Ishikawa (cell line): ENCODE results near the gene DDX42.

Experiments
- CEBPB ChIP-seq: IDR thresholded peaks from 2 replicates; pipeline ENCODE4 v1.6.1; 2012
- CREB1 ChIP-seq: IDR thresholded peaks from 2 replicates; pipeline ENCODE4 v1.6.1; 2012; ENCODE audit warnings: low read depth
- EP300 ChIP-seq: IDR thresholded peaks from 2 replicates; pipeline ENCODE4 v1.6.1; 2012; ENCODE audit warnings: borderline replicate concordance
- RAD21 ChIP-seq: IDR thresholded peaks from 2 replicates; pipeline ENCODE4 v1.6.1; 2012; ENCODE audit warnings: low read depth
- TAF1 ChIP-seq: IDR thresholded peaks from 2 replicates; pipeline ENCODE4 v1.6.1; 2012; ENCODE audit warnings: low read depth, mild to moderate bottlenecking
- TCF12 ChIP-seq: IDR thresholded peaks from 2 replicates; pipeline ENCODE4 v1.6.1; 2012; ENCODE audit warnings: low read depth
- YY1 ChIP-seq: IDR thresholded peaks from 2 replicates; pipeline ENCODE4 v1.6.1; 2012; ENCODE audit warnings: low read depth
- TF ChIP-seq, protein P1 (sequence below): IDR thresholded peaks from 2 replicates; pipeline ENCODE4 v1.6.1; 2012; ENCODE audit warnings: low read depth, mild to moderate bottlenecking
- TF ChIP-seq, protein P2 (sequence below): IDR thresholded peaks from 2 replicates; pipeline ENCODE4 v1.6.1; 2012
- TF ChIP-seq, protein P3 (sequence below): IDR thresholded peaks from 2 replicates; pipeline ENCODE4 v1.6.1; 2012

DNA sequence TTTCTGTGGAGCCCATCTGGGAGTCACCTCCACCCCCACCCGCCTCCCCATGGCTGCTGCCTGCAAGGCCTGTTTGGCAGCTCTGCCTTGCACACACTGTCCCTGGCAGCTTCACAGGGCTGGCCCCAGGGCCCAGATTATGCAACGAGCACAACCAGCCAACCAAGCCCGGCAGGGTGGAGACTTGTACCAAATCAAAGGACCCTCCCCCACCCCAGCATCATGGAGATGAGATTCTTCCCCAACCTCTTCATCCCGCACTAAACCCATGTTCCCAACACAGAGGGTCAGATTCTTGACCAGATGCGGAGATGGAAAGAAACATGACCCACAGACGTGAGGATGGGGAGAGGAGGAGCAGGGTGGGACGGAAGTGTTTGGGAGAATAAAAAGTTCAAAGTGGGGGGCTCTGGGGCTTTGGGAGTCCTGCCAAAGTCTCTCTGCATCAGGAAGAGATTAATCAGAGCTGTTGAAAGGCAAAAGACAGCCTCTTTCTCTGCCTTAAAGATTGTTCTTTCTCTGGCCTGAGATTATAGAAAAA lies 64.7 kb downstream of the DDX42 start:
- TF ChIP-seq CREB1 (no peak), TCF12 (no peak), YY1 (no peak), TAF1 (no peak), EP300 (no peak), RAD21 (no peak), CEBPB (0 out of 2 replicates have a peak, but pooled peaks have one; percentile 15)
- TF ChIP-seq, protein P1, sequence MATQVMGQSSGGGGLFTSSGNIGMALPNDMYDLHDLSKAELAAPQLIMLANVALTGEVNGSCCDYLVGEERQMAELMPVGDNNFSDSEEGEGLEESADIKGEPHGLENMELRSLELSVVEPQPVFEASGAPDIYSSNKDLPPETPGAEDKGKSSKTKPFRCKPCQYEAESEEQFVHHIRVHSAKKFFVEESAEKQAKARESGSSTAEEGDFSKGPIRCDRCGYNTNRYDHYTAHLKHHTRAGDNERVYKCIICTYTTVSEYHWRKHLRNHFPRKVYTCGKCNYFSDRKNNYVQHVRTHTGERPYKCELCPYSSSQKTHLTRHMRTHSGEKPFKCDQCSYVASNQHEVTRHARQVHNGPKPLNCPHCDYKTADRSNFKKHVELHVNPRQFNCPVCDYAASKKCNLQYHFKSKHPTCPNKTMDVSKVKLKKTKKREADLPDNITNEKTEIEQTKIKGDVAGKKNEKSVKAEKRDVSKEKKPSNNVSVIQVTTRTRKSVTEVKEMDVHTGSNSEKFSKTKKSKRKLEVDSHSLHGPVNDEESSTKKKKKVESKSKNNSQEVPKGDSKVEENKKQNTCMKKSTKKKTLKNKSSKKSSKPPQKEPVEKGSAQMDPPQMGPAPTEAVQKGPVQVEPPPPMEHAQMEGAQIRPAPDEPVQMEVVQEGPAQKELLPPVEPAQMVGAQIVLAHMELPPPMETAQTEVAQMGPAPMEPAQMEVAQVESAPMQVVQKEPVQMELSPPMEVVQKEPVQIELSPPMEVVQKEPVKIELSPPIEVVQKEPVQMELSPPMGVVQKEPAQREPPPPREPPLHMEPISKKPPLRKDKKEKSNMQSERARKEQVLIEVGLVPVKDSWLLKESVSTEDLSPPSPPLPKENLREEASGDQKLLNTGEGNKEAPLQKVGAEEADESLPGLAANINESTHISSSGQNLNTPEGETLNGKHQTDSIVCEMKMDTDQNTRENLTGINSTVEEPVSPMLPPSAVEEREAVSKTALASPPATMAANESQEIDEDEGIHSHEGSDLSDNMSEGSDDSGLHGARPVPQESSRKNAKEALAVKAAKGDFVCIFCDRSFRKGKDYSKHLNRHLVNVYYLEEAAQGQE = no peak
- TF ChIP-seq, protein P2, sequence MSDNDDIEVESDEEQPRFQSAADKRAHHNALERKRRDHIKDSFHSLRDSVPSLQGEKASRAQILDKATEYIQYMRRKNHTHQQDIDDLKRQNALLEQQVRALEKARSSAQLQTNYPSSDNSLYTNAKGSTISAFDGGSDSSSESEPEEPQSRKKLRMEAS = no peak
- TF ChIP-seq, protein P3, sequence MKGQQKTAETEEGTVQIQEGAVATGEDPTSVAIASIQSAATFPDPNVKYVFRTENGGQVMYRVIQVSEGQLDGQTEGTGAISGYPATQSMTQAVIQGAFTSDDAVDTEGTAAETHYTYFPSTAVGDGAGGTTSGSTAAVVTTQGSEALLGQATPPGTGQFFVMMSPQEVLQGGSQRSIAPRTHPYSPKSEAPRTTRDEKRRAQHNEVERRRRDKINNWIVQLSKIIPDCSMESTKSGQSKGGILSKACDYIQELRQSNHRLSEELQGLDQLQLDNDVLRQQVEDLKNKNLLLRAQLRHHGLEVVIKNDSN = no peak
